Measurements from ENCODE around the gene PTPRD. TPM values are rescaled to one million over a fixed set of nuclear protein-coding genes. Genes with fewer than 3 reads are reported as not detected.

The PTPRD gene
- total and polyA plus RNA-seq, 2 donors (not counting 1 experiment from before 2014, with no cell fraction given), result not detected

DNA sequence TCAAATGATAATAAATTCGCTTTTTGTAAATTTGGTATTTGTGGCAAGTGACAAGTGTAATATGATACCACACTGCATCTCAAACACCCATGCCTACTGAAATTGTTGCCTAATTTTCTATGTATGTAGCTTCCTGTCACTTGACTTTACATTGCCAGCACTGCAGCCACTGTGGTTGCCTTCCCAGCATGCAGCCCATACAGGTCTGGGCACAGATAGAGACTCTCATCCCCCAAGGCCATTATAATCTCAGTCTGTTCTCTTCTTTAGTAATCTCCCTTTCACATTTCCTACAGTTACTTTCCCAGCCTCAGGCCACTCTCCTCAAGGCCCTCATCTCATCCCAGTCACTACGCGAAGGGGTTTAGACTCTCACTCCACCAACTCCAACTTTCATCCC lies 1200.6 kb downstream of the PTPRD start:
- CTCF ChIA-PET, result no interaction called here

GRCh38 chr9:9410736-9411135 lies 1202.1 kb downstream of the PTPRD start:
- no peaks in the 10 kb centered on the region for H3K27me3 Mint-ChIP-seq
- intact Hi-C loops (cut with micrococcal nuclease), result no loop called here

More for the DNA sequence above, 1200.6 kb downstream of the PTPRD start:
- 100% methylated on average over 2 of the region's 3 CpGs for WGBS (ENCODE audit: insufficient coverage)
- no peaks in the 10 kb centered on the region for H3K79me2 ChIP-seq (ENCODE audit: control insufficient read depth, insufficient read depth, low read length)
- DNase-seq (no peak), ATAC-seq (ENCODE audit: low read depth) (no peak)
- Mint-ChIP-seq H3K27me3 (no peaks in the 10 kb centered on the region), H3K4me1 (no peaks in the 10 kb centered on the region), H3K9me3 (ENCODE audit: insufficient read depth) (peaks cover 2% of the 10 kb centered on the region), H3K27ac (no peak overlapping the region), H3K4me3 (no peak overlapping the region)
- H4K20me1 ChIP-seq (ENCODE audit: control insufficient read depth, insufficient read depth, low read length, poor library complexity, severe bottlenecking), result no peaks in the 10 kb centered on the region
- no peaks in the 10 kb centered on the region for H3K4me1 ChIP-seq (ENCODE audit: control insufficient read depth in 2 of 2, insufficient read depth in 2 of 2, low read length in 2 of 2)
- no peak overlapping the region for H2AFZ ChIP-seq (ENCODE audit: insufficient read depth, low read depth, low read length, poor library complexity, severe bottlenecking)
- POLR2A ChIA-PET, result no interaction called here
- H3K4me2 ChIP-seq (replicated peaks; ENCODE audit: low read depth, low read length, poor library complexity, severe bottlenecking), result no peak overlapping the region
- TF ChIP-seq EZH2 (IDR thresholded peaks at IDR 0.05; ENCODE audit: borderline replicate concordance, insufficient read depth, low read depth, low read length, poor library complexity, severe bottlenecking), result no peak
- no peak overlapping the region for H3K27ac ChIP-seq (ENCODE audit: low read length in 2 of 2)
- H3K9ac ChIP-seq (ENCODE audit: low read length), result no peak overlapping the region
- intact Hi-C loops (cut with micrococcal nuclease), result no loop called here
- H3K27me3 ChIP-seq (replicated peaks in 1 of 4; ENCODE audit: control extremely low read depth in 1 of 4, control insufficient read depth in 3 of 4, insufficient read depth in 4 of 4, low read length in 3 of 4), result no peaks in the 10 kb centered on the region
- no peaks in the 10 kb centered on the region for H3K36me3 ChIP-seq (replicated peaks in 1 of 2; ENCODE audit: control extremely low read depth in 1 of 2, control insufficient read depth in 1 of 2, extremely low read depth in 1 of 2, insufficient read depth in 2 of 2, low read length in 1 of 2)
- H3K4me3 ChIP-seq (ENCODE audit: control extremely low read depth in 1 of 5, extremely low read depth in 1 of 5, insufficient read depth in 1 of 5, low read depth in 2 of 5, low read length in 4 of 5), result no peak overlapping the region
- H3K9me3 ChIP-seq (ENCODE audit: control extremely low read depth in 1 of 3, control insufficient read depth in 2 of 3, insufficient read depth in 1 of 3, low read length in 2 of 3), result no peaks in the 10 kb centered on the region

More at GRCh38 chr9:9410736-9411135, 1202.1 kb downstream of the PTPRD start:
- H2AFZ ChIP-seq (ENCODE audit: insufficient read depth, low read depth, low read length, poor library complexity, severe bottlenecking), result no peak overlapping the region
- no peaks in the 10 kb centered on the region for H3K27me3 ChIP-seq (replicated peaks in 1 of 4; ENCODE audit: control extremely low read depth in 1 of 4, control insufficient read depth in 3 of 4, insufficient read depth in 4 of 4, low read length in 3 of 4)
- H3K27ac Mint-ChIP-seq, result no peak overlapping the region
- no CpG with 5 or more reads among the region's 4 CpGs for WGBS (ENCODE audit: insufficient coverage)
- no peaks in the 10 kb centered on the region for H3K4me1 Mint-ChIP-seq
- ATAC-seq (ENCODE audit: low read depth), result no peak
- no peak overlapping the region for H3K4me3 Mint-ChIP-seq
- ChIA-PET POLR2A (no interaction called here), CTCF (no interaction called here)
- H3K4me1 ChIP-seq (ENCODE audit: control insufficient read depth in 2 of 2, insufficient read depth in 2 of 2, low read length in 2 of 2), result no peaks in the 10 kb centered on the region
- H3K9me3 Mint-ChIP-seq (ENCODE audit: insufficient read depth), result peaks cover 2% of the 10 kb centered on the region
- H3K79me2 ChIP-seq (ENCODE audit: control insufficient read depth, insufficient read depth, low read length), result no peaks in the 10 kb centered on the region
- H3K36me3 ChIP-seq (replicated peaks in 1 of 2; ENCODE audit: control extremely low read depth in 1 of 2, control insufficient read depth in 1 of 2, extremely low read depth in 1 of 2, insufficient read depth in 2 of 2, low read length in 1 of 2), result no peaks in the 10 kb centered on the region
- no peak for DNase-seq
- no peak overlapping the region for H3K9ac ChIP-seq (ENCODE audit: low read length)
- H3K27ac ChIP-seq (ENCODE audit: low read length in 2 of 2), result no peak overlapping the region
- no peaks in the 10 kb centered on the region for H4K20me1 ChIP-seq (ENCODE audit: control insufficient read depth, insufficient read depth, low read length, poor library complexity, severe bottlenecking)
- TF ChIP-seq, protein P1, sequence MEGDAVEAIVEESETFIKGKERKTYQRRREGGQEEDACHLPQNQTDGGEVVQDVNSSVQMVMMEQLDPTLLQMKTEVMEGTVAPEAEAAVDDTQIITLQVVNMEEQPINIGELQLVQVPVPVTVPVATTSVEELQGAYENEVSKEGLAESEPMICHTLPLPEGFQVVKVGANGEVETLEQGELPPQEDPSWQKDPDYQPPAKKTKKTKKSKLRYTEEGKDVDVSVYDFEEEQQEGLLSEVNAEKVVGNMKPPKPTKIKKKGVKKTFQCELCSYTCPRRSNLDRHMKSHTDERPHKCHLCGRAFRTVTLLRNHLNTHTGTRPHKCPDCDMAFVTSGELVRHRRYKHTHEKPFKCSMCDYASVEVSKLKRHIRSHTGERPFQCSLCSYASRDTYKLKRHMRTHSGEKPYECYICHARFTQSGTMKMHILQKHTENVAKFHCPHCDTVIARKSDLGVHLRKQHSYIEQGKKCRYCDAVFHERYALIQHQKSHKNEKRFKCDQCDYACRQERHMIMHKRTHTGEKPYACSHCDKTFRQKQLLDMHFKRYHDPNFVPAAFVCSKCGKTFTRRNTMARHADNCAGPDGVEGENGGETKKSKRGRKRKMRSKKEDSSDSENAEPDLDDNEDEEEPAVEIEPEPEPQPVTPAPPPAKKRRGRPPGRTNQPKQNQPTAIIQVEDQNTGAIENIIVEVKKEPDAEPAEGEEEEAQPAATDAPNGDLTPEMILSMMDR (IDR thresholded peaks at IDR 0.05), result no peak
- TF ChIP-seq EZH2 (IDR thresholded peaks at IDR 0.05; ENCODE audit: borderline replicate concordance, insufficient read depth, low read depth, low read length, poor library complexity, severe bottlenecking), result no peak
- H3K4me3 ChIP-seq (ENCODE audit: control extremely low read depth in 1 of 5, extremely low read depth in 1 of 5, insufficient read depth in 1 of 5, low read depth in 2 of 5, low read length in 4 of 5), result no peak overlapping the region
- no peaks in the 10 kb centered on the region for H3K9me3 ChIP-seq (ENCODE audit: control extremely low read depth in 1 of 3, control insufficient read depth in 2 of 3, insufficient read depth in 1 of 3, low read length in 2 of 3)
- H3K4me2 ChIP-seq (replicated peaks; ENCODE audit: low read depth, low read length, poor library complexity, severe bottlenecking), result no peak overlapping the region

Data from B cell (primary cell).